ENCODE results near the gene STX8.

DNA sequence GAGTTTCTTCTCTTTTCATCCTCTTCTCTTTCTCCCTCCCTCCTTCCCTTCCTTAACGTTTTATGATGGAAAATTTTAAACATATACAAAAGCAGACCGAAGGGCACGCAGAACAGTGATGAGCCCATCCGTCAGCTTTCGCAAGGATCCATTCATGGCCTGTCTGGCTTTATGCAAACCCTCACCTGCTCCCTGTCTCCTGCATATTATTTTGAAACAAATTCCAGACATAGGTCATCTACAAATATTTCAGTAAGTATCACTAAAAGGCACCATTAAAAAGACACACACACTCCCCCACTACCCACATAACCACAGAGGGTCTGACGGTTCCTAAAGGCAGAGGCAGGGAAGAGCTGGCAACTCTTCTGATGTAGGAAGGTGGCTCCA is 319.3 kb downstream of the STX8 start:
- TF ChIP-seq, protein P1, sequence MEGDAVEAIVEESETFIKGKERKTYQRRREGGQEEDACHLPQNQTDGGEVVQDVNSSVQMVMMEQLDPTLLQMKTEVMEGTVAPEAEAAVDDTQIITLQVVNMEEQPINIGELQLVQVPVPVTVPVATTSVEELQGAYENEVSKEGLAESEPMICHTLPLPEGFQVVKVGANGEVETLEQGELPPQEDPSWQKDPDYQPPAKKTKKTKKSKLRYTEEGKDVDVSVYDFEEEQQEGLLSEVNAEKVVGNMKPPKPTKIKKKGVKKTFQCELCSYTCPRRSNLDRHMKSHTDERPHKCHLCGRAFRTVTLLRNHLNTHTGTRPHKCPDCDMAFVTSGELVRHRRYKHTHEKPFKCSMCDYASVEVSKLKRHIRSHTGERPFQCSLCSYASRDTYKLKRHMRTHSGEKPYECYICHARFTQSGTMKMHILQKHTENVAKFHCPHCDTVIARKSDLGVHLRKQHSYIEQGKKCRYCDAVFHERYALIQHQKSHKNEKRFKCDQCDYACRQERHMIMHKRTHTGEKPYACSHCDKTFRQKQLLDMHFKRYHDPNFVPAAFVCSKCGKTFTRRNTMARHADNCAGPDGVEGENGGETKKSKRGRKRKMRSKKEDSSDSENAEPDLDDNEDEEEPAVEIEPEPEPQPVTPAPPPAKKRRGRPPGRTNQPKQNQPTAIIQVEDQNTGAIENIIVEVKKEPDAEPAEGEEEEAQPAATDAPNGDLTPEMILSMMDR (IDR thresholded peaks at IDR 0.05): no peak
- TF ChIP-seq ZFX (IDR thresholded peaks at IDR 0.05; ENCODE audit: borderline replicate concordance): no peak

All from 22Rv1 (cell line).